LNCAP (cell line): ENCODE results near the gene NKX3-2.

Experiments
- TF ChIP-seq, protein P1 (sequence below): fragments of 450-650 bp; IDR thresholded peaks from 2 replicates; pipeline ENCODE4 v1.5.1; 2017; ENCODE audit warnings: mild to moderate bottlenecking

The NKX3-2 gene

DNA sequence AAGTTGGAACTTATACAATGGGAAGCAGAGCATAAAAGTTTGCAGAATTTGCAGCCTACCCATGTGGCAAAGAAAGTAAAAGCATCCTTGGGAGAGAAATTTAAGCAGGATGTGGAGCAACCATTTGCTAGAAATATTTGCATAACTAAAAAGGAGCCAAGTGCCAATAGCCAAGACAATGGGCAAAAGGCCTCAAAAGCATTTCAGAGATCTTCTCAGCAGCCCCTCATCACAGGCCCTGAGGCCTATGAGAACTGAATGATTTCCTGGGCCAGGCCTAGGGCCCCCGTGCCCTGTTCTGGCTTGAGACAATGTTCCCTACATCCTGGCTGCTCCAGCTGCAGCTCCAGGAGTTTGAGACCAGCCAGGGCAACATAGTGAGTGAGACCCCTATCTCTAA is 34.9 kb downstream of the NKX3-2 start:
- TF ChIP-seq, protein P1, sequence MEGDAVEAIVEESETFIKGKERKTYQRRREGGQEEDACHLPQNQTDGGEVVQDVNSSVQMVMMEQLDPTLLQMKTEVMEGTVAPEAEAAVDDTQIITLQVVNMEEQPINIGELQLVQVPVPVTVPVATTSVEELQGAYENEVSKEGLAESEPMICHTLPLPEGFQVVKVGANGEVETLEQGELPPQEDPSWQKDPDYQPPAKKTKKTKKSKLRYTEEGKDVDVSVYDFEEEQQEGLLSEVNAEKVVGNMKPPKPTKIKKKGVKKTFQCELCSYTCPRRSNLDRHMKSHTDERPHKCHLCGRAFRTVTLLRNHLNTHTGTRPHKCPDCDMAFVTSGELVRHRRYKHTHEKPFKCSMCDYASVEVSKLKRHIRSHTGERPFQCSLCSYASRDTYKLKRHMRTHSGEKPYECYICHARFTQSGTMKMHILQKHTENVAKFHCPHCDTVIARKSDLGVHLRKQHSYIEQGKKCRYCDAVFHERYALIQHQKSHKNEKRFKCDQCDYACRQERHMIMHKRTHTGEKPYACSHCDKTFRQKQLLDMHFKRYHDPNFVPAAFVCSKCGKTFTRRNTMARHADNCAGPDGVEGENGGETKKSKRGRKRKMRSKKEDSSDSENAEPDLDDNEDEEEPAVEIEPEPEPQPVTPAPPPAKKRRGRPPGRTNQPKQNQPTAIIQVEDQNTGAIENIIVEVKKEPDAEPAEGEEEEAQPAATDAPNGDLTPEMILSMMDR = no peak

DNA sequence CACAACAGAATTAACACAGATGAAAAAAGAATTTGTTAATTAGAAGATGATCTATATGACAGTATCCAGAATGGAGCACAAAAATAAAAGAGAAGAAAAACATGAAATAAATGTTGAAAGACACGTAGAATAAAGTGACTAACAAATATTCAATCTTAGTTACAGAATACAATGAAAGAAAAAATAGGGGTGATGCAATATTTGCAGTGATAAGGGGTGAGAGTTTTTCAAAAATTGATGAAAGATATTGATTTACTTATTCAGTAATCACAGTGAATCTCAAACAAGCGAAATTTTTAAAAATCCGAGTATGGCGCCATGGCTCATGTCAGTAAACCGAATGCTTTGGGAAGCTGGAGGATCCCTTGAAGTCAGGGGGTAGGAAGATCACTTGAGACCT is 39.9 kb downstream of the NKX3-2 start:
- TF ChIP-seq, protein P1 = no peak

DNA sequence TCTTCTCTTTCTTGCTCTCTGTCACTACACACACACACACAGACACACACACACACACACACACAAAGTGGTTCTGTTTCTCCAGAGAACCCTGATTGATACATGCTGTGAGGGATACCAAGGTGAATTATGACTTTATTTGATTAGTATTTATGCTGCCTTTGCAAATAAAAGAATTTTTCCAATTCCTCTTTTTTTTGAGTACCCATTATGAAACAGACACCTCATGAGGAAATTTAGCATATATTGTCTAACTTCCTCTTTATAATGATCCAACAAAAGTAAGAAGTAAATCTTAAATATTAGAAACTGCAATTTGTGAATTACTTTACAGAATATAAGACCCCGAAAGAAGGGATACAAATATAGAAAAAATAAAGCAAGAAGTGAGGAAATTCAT is 45.8 kb downstream of the NKX3-2 start:
- TF ChIP-seq, protein P1 = no peak

DNA sequence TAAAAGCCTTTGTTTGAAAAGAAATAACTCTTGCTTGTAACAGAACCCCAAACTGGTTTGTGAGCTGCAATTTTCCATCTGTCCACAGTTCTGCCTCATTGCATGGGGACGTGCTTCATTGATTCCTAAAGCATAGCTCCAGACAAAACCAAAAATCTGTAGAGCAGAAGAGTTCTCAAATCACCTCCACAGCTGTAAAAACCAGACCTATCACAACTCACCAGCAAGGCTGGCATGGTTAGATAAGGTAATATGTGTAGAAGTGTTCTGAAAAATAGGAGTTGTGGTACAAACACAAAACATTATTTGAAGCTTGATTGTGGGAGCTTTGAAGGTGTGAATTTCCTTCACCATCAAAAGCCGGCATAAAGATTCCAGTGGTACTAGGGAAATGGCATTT is 47.7 kb downstream of the NKX3-2 start:
- TF ChIP-seq, protein P1 = no peak

DNA sequence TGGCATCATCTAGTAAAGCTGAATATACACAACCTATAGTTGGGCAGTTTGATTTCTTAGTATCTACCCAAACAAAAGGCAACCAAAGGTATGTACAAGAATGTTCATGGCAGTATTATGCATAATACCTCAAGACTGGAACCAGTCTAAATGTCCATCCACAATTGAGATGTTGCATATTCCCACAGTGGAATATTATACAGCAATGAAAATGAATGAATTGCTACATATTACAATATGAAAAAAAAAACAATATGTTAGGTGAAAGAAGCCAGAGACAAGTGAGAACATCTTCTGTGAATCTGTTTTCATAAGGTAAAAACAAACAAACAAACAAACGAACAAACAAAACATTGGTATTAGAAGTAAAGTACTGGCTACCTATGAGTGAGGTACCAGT is 48.6 kb downstream of the NKX3-2 start:
- TF ChIP-seq, protein P1 = no peak

DNA sequence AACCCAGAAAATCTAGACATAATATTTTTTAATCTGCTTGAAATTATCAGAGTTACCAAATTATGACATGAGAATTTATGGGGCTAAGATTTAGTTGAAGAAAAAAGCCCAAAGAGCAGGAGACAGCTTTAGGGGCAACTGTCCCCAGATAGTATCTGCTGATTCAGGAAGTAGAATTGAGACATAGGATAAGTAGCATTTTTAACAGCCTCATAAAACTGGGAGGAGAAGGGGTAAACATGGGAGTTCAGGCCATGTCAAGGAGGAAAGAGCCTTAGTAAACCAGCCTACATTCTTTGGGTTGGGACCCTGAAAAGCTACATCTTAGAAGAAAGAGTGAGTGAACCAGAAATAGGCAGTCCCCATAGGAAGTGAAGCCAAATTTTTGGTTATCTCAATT is 50.5 kb downstream of the NKX3-2 start:
- TF ChIP-seq, protein P1 = no peak

DNA sequence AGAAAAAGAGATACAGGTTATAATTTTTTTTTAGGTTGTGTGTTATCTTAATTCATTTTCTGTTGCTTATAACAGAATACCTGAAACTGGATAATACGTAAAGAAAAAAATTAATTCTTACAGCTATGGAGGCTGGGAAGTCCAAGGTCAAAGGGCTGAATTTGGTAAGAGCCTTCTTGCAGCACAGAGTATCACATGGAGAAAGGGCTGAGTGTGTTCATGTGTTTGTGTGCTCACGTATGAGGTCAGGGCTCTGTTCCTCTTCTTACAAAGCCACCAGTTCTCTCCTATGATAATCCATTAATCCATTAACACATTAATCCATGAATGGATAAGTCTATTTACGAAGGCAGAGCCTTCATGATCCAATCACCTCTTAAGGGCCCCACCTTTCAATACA is 51.6 kb downstream of the NKX3-2 start:
- TF ChIP-seq, protein P1 = no peak
